HUES64 (cell line): ENCODE measurements around the gene GNAT1.

Experiments used
- H3K27ac ChIP-seq: 2 replicates; pipeline ENCODE4 v1.7.0; 2013; ENCODE audit warnings: low read depth, low read length, inconsistent platforms
- H3K27me3 ChIP-seq: 2 replicates; pipeline ENCODE4 v1.6.1; 2013; ENCODE audit warnings: mild to moderate bottlenecking, low read length; ENCODE audit not compliant: insufficient read depth
- H3K36me3 ChIP-seq: 2 replicates; pipeline ENCODE4 v1.6.1; 2013; ENCODE audit warnings: mild to moderate bottlenecking, low read length; ENCODE audit not compliant: insufficient read depth
- H3K4me1 ChIP-seq: 2 replicates; pipeline ENCODE4 v1.6.1; 2013; ENCODE audit warnings: mild to moderate bottlenecking, low read length, moderate library complexity; ENCODE audit not compliant: insufficient read depth
- H3K4me3 ChIP-seq: 2 replicates; pipeline ENCODE4 v1.5.1; 2013; ENCODE audit warnings: mild to moderate bottlenecking, low read length, moderate library complexity
- H3K9ac ChIP-seq: 2 replicates; pipeline ENCODE4 v1.6.1; 2013; ENCODE audit warnings: mild to moderate bottlenecking, low read depth, low read length
- H3K9me3 ChIP-seq: 2 replicates; pipeline ENCODE4 v1.6.1; 2013; ENCODE audit warnings: low read depth, low read length; ENCODE audit not compliant: insufficient read depth
- WGBS: fragments of 150-250, 120-280 bp; methylation state at CpG from one replicate; pipeline ENCODE4 v1.1.7; 2013; ENCODE audit warnings: missing lambda C conversion rate; 5-methylcytosine and 5-hydroxymethylcytosine counted together

Gene GNAT1

GRCh38 chr3:50193746-50194127, 2.3 kb downstream of the GNAT1 start:
- Histone ChIP-seq H3K4me3 (no peak overlapping the region), H3K36me3 (no peaks in the 10 kb centered on the region), H3K4me1 (no peaks in the 10 kb centered on the region), H3K27ac (no peak overlapping the region), H3K9ac (no peak overlapping the region), H3K9me3 (no peaks in the 10 kb centered on the region), H3K27me3 (peaks cover 11% of the 10 kb centered on the region)
- WGBS = 94% methylated on average over 34 of the region's 34 CpGs

GRCh38 chr3:50194128-50194902, 2.9 kb downstream of the GNAT1 start:
- no peak overlapping the region for H3K9ac ChIP-seq
- peak overlapping the region; percentile 29; the same call in 1 of the 2 replicates for H3K4me3 ChIP-seq
- no peaks in the 10 kb centered on the region for H3K9me3 ChIP-seq
- H3K27me3 ChIP-seq = peaks cover 11% of the 10 kb centered on the region
- H3K4me1 ChIP-seq = no peaks in the 10 kb centered on the region
- no peaks in the 10 kb centered on the region for H3K36me3 ChIP-seq
- 48% methylated on average over 70 of the region's 70 CpGs for WGBS
- H3K27ac ChIP-seq = no peak overlapping the region

DNA sequence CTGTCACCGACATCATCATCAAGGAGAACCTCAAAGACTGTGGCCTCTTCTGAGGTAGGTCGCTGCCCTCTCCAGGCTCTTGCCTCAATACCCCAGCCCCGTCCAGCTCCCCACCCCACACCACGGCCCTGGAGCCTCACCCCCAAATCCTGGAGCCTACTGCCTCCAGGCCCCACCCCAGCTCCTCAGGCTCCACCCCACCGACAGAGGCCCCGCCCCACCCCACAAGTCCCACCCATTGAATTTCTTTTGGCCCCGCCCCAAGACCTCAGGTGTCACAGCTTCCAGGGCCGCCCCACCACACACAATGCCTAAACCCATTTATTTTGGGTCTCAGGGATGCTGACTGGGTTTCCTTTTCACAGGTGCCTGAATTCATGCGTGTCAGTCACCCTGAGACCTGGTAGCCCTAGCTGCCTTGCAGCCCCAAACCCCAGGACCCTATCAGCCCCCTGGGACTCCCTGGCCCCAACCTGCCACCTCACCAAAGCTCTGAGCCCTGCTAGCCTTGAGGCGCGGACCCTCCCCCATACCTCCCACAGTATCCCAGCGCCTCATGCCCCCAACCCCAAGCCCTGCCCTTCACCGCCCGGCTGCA, 3.6 kb downstream of the GNAT1 start:
- Histone ChIP-seq H3K27me3 (peaks cover 11% of the 10 kb centered on the region), H3K9ac (no peak overlapping the region), H3K27ac (no peak overlapping the region), H3K9me3 (no peaks in the 10 kb centered on the region), H3K4me1 (no peaks in the 10 kb centered on the region), H3K36me3 (no peaks in the 10 kb centered on the region), H3K4me3 (peak overlapping the region; percentile 29; the same call in 1 of the 2 replicates)
- WGBS = 81% methylated on average over 14 of the region's 14 CpGs

GRCh38 chr3:50195501-50196252, 4.3 kb downstream of the GNAT1 start:
- Histone ChIP-seq H3K4me1 (no peaks in the 10 kb centered on the region), H3K4me3 (no peak overlapping the region), H3K9ac (no peak overlapping the region), H3K27ac (no peak overlapping the region), H3K9me3 (no peaks in the 10 kb centered on the region), H3K27me3 (peaks cover 11% of the 10 kb centered on the region), H3K36me3 (no peaks in the 10 kb centered on the region)
- 66% methylated on average over 4 of the region's 4 CpGs for WGBS

- Histone ChIP-seq H3K4me3 (no peak overlapping the region), H3K9me3 (no peaks in the 10 kb centered on the region), H3K9ac (no peak overlapping the region), H3K4me1 (no peaks in the 10 kb centered on the region), H3K36me3 (no peaks in the 10 kb centered on the region), H3K27ac (no peak overlapping the region), H3K27me3 (peaks cover 11% of the 10 kb centered on the region)
- WGBS = 88% methylated on average over 6 of the region's 6 CpGs
Measured at GRCh38 chr3:50196253-50196801, 4.9 kb downstream of the GNAT1 start.

GRCh38 chr3:50201573-50202315, 10.3 kb downstream of the GNAT1 start:
- peaks cover 32% of the 10 kb centered on the region for H3K27me3 ChIP-seq
- 84% methylated on average over 10 of the region's 10 CpGs for WGBS
- H3K36me3 ChIP-seq = no peaks in the 10 kb centered on the region
- peaks cover 5% of the 10 kb centered on the region; the same call in 1 of the 2 replicates for H3K4me1 ChIP-seq
- no peak overlapping the region for H3K27ac ChIP-seq
- no peak overlapping the region for H3K9ac ChIP-seq
- no peak overlapping the region for H3K4me3 ChIP-seq
- no peaks in the 10 kb centered on the region for H3K9me3 ChIP-seq

- no peaks in the 10 kb centered on the region for H3K36me3 ChIP-seq
- H3K27ac ChIP-seq = no peak overlapping the region
- WGBS = 86% methylated on average over 16 of the region's 16 CpGs
- H3K4me1 ChIP-seq = peaks cover 5% of the 10 kb centered on the region; the same call in 1 of the 2 replicates
- H3K9me3 ChIP-seq = no peaks in the 10 kb centered on the region
- no peak overlapping the region for H3K4me3 ChIP-seq
- no peak overlapping the region for H3K9ac ChIP-seq
- H3K27me3 ChIP-seq = peaks cover 37% of the 10 kb centered on the region
Measured at GRCh38 chr3:50202353-50203112, 11.1 kb downstream of the GNAT1 start.

- Histone ChIP-seq H3K9me3 (no peaks in the 10 kb centered on the region), H3K4me3 (no peak overlapping the region), H3K27me3 (peaks cover 37% of the 10 kb centered on the region), H3K9ac (no peak overlapping the region), H3K27ac (no peak overlapping the region), H3K36me3 (no peaks in the 10 kb centered on the region), H3K4me1 (peaks cover 5% of the 10 kb centered on the region; the same call in 1 of the 2 replicates)
- 85% methylated on average over 9 of the region's 9 CpGs for WGBS
Measured at GRCh38 chr3:50203113-50203808, 11.9 kb downstream of the GNAT1 start.

DNA sequence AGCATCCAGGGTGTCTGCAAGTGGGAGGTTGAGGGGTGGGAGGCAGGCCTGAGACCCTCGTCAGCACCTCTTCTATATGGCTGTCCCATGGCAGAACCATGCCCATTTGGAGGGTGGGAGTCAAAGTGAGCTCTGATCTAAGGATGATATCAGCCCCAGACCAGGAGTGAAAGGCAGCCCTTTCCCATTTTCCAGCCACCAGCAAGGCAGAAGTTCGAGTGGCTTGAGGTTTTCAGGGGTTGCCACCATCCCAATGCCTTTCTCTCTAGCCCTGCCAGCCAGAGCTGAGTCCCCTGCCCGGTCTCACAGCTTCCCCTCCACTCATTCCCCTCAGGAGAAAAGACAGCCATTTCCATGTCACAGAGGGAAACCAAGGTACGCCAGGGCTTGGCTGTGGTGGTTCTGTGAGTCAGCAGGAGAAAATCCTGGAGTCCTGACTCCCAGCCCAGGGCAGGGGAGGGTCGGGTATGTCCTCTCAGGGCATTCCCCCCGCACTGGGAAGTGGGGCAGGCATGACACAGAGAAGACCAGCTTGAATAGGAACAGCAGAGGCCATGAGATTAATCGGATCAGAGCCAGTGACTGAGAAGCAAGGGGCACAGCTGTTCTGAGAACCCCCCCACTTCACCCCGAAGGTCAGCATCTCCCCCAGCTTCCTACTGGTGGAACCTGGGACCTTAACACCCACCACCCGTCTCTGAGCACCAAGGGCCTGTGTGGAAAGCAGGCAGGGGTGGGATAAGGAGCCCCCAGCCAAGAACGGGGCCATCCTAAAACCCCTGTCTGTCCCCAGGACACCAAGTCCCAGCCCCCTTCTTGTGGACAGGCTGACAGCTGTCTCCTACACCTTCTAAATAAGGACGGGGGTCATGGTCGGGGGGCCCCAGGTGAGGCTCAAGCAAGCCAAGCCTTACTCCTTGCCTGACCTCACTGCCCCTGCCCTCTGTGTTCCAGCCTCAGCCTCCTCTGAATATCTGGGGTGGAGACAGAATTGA, 12.7 kb downstream of the GNAT1 start:
- H3K36me3 ChIP-seq = no peaks in the 10 kb centered on the region
- no peaks in the 10 kb centered on the region for H3K9me3 ChIP-seq
- peaks cover 37% of the 10 kb centered on the region for H3K27me3 ChIP-seq
- no peak overlapping the region for H3K9ac ChIP-seq
- WGBS = 81% methylated on average over 12 of the region's 12 CpGs
- no peak overlapping the region for H3K4me3 ChIP-seq
- peaks cover 5% of the 10 kb centered on the region; the same call in 1 of the 2 replicates for H3K4me1 ChIP-seq
- no peak overlapping the region for H3K27ac ChIP-seq
